GM19452 (cell line): ENCODE data around the gene RGS17.
"Not testable (repeated sequence)": the region's sequence is repeated elsewhere in the genome, so short reads cannot be mapped to it uniquely, and the experiment has no call there.

Experiments used
- ATAC-seq: cut with Tn5 transposase; IDR thresholded peaks from one replicate; pipeline ENCODE4 v1.9.1; 2021; ENCODE audit not compliant: unreplicated experiment

The RGS17 gene

GRCh38 chr6:152999538-152999937 is 131.5 kb downstream of the RGS17 start:
- not testable (repeated sequence) for ATAC-seq

DNA sequence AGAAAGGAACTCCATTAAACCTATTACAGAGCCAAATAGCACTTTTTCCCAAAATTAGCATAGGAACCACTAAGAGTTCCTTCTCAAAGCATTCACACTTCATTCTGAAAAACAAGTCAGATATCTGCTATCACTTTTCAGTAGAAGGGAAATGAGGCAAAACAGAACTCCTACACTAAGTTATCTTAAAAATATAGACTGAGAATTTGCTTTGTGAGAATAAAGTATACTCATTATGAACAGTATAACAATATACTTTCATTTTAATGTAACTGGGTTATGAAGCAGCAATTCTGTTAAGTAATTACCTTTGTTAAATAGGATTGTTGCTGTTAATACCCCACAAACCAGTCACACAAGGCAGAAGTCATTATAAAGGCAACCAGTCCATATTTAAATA is 137.2 kb downstream of the RGS17 start:
- no peak for ATAC-seq

DNA sequence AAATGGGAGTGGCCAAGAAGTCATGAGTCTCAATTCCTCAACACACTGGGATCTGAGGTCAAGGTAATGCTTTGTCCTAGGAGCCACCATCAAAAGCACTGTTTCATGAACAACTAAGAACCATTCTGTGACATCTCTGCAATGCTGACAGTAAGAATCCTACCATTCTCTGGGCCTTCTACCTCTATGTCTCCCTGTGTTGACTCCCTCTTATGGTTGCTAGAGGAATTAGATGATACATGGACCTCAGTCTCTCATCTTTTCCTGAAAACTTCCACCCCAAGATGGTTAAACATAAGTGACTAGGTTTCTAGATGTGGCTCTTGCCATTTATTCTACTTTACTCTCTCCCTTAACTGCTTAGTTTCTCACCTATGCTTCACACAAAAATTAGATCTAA is 137.7 kb downstream of the RGS17 start:
- ATAC-seq, result no peak

GRCh38 chr6:152986978-152987377 is 144.1 kb downstream of the RGS17 start:
- ATAC-seq, result no peak

- not testable (repeated sequence) for ATAC-seq
Measured at GRCh38 chr6:152985300-152985699, 145.8 kb downstream of the RGS17 start.

GRCh38 chr6:152984513-152984872 is 146.6 kb downstream of the RGS17 start:
- peak; percentile 25 for ATAC-seq

DNA sequence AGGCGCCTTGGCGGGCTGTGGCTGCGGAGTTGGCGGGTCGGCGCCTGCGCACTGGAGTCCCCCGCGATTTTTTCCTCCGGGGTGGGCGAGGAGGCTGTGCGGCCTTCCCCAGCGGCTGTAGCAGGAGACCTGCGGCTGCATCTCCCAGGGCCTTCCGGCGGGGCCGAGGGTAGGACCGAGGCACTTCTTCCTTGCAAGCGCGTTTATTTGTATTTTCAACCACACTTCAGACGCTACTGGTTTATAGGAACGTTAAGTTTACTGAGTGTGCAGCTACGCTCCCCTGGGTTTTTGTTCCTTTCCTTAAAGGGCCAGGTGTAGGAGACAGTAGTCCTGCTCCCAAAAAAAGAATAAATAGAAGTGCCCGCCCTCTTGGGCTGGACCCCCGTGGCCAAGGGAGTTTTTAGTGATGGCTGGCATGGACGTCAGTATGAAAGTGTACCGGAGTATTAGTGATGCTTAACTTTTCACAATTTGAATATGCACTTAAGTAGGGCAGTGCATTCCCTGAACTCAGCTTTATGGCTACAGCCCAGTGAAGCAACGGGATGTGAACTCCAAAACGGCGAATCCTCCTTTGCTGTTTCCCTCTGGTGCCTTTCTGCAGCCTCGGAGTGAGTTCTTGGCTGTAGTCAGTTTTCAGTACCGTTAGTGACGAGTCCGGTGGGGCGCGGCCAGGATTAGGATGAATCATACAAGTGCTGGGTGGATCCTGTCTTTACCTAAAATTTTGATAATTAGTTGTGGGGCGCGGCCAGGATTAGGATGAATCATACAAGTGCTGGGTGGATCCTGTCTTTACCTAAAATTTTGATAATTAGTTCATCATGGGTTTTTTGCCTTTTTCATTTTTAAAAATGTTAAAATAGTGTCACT is 147.2 kb downstream of the RGS17 start:
- ATAC-seq, result peak; percentile 23

DNA sequence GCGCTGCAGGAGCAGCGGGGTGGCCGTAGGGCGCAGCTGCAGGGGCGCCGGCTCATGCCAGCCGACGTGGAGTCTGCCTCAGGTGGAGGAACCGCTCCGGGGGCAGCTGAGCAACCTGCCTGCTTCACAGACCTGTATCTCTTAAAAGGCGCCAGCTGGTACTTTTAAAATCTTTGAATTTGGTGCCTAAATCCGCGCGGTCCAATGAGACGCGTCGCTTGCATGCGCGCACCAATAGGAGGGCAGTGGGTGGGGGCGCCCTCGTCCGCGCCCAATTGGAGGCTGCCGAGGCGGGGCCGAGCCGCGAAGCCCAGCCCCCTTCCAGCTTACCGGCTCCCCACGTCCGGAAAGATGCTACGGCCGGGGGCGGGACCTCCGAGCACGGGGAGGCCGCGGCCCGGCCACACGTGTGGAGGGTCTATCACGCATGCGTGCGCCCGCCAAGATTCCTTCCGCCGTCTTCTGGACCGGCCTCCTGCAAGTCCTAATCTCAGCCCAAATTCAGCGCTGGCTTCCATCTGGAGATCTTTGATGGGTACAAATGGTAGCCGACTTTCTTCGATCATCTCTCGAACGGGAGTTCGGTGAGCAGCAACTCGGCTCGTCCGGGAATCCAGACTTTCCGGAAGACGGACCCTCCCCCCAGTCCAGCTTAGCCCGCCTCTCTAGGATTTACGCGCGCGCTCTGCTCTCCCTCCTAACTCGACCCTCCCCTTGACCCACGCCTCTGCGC is 148.0 kb downstream of the RGS17 start, which contains the start of gene FBXO5:
FBXO5 (minus strand) TSS at position 138 of the 733 bp plus-strand sequence; CDS start at position 56, 82 bp downstream.
- ATAC-seq, result peak; percentile 80

DNA sequence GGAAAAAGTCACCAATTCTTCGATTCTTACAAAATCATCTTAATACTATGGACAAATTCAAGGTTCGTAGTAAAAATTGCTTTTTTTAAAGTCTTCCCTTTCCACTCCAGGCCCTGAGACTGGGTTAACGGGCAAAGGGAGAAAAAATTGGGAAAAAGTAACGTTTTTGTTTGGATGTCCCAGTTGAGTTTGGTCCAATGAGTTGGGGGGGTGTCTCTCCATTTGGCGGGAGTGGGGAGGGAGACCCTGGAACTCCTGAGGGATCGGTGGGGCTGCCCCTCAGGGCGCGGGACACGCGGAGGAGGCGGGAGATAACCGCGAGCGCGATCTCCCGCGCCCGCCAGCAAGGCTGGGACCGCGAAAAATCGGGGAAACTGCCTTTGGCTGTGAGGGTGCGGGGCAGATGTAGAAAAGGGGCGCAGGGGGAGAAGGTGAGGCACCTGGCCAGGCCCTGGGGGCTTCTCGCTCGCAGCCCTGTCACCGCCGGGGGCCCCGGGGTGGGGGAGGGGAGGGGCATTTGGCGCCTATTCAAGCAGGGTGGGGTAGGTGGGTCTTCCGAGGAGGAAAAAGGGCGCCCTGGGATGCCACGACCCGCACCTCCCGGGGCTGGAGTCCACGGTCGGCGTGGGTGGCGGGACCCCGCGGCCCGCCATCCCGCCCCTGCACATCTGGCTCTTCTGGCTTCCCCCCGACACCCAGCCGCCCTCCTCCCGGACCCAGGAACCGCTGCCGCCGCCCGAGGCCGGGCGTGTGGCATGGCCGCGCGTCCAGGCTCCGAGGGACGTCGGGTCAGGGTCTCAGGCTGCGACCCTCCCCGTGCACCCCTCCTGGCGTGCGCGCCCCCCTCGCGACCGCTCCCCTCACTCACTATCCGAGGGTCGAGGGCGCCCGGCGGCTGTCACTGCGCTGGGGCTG is 148.8 kb downstream of the RGS17 start:
- peak; percentile 0 for ATAC-seq

DNA sequence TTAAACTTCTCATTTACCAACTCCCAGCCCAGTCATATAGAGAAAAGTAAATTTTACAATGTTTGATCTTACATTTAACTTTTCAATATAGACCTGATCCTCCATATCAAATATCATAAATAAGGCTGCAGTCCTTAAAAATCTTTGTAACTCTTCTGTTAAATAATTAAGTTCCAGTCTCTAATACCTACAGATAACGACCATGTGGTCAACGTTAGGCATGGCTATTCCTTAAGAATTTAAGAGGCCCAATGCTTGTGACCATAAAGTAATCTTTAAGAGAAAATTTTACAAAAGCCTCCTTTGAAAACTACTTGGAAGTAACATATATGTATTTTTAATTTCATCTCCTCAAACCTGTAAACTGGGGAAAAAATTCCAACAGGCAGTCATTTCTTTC is 149.9 kb downstream of the RGS17 start:
- no peak for ATAC-seq

DNA sequence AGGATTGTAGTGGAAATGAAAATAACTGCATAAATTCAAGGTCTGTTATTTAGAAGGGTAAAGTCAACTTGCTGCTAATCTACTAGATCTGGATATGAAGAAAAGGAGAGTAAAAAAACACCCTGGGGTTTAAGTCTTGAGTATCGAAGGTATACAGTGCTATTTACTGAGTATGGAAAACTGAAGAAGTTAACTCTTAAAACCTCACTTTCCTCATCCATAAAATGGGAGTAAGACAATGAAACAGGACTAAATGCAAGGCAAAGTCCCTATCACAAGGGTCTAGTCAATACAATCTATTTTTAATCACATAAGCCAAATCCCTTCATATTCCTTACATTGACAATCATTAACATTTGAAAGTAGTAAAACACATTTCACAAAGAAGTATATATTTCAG is 150.4 kb downstream of the RGS17 start:
- no peak for ATAC-seq

GRCh38 chr6:152979116-152979515 is 152.0 kb downstream of the RGS17 start:
- ATAC-seq, result no peak

GRCh38 chr6:152978058-152978457 is 153.0 kb downstream of the RGS17 start:
- ATAC-seq, result no peak

- no peak for ATAC-seq
Measured at GRCh38 chr6:152977556-152977955, 153.5 kb downstream of the RGS17 start.

- ATAC-seq, result no peak
Measured at GRCh38 chr6:152976749-152977148, 154.3 kb downstream of the RGS17 start.

DNA sequence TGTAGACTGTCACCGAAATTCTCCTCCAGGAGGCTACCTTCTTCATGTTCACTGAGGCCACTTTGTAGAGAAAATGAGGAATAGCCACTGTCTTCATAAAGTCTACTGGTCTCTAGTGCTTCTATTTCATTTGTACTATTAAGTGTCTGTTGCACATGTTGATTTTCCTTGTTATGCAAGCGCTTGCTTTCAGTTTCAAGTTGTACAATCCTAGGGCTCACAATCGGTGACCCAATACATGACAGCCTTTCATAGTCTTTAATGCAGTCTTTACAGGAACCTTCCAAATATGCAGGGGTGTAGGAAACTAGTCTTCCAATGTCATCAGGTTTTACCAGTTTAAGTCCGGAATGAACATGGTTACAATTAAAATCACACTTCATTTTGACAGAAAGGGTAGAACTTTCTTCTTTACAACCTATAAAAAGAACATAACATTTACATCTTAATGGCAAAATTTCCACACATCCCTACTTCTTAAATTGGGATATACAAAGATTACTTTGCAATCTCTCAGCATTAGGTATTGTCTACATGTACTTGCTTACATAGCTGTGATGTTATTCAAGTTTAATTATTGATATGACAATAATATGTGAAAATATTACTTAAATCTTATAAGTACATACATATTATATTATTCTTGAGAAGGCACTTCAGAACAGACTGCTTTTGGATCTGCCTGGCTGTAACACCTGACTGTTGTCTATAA is 155.7 kb downstream of the RGS17 start:
- ATAC-seq, result no peak

DNA sequence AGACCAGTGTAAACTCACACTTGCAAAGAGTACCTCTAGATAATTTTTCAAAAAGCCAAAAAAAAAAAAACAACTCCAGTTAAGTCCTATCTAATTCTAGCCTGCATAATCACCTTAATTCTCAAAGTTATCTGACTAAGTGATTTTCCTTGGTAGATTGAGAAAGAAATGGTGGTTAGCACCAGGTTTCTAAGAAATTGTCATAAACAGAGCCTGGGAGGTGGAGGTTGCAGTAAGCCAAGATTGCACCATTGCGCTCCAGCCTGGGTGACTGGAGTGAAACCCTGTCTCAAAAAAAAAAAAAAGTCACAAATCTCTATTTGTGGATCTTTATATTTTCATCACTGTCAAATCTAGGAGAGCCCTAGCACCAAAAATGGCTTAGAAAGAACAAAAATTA is 157.2 kb downstream of the RGS17 start:
- ATAC-seq, result no peak

GRCh38 chr6:152969688-152970418 is 161.2 kb downstream of the RGS17 start:
- ATAC-seq, result no peak

- not testable (repeated sequence) for ATAC-seq
Measured at GRCh38 chr6:152966168-152966894, 164.8 kb downstream of the RGS17 start.
